NCI-H748 treated with DMSO at 0.1 percent for 48 hours (cell line): Measurements from ENCODE around the gene RC3H2.

Experiments
- DNase-seq: peaks from one replicate; lab custom pipeline; 2025; lab: John Stamatoyannopoulos, UW

RC3H2 gene, protein sequence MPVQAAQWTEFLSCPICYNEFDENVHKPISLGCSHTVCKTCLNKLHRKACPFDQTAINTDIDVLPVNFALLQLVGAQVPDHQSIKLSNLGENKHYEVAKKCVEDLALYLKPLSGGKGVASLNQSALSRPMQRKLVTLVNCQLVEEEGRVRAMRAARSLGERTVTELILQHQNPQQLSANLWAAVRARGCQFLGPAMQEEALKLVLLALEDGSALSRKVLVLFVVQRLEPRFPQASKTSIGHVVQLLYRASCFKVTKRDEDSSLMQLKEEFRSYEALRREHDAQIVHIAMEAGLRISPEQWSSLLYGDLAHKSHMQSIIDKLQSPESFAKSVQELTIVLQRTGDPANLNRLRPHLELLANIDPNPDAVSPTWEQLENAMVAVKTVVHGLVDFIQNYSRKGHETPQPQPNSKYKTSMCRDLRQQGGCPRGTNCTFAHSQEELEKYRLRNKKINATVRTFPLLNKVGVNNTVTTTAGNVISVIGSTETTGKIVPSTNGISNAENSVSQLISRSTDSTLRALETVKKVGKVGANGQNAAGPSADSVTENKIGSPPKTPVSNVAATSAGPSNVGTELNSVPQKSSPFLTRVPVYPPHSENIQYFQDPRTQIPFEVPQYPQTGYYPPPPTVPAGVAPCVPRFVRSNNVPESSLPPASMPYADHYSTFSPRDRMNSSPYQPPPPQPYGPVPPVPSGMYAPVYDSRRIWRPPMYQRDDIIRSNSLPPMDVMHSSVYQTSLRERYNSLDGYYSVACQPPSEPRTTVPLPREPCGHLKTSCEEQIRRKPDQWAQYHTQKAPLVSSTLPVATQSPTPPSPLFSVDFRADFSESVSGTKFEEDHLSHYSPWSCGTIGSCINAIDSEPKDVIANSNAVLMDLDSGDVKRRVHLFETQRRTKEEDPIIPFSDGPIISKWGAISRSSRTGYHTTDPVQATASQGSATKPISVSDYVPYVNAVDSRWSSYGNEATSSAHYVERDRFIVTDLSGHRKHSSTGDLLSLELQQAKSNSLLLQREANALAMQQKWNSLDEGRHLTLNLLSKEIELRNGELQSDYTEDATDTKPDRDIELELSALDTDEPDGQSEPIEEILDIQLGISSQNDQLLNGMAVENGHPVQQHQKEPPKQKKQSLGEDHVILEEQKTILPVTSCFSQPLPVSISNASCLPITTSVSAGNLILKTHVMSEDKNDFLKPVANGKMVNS

DNA sequence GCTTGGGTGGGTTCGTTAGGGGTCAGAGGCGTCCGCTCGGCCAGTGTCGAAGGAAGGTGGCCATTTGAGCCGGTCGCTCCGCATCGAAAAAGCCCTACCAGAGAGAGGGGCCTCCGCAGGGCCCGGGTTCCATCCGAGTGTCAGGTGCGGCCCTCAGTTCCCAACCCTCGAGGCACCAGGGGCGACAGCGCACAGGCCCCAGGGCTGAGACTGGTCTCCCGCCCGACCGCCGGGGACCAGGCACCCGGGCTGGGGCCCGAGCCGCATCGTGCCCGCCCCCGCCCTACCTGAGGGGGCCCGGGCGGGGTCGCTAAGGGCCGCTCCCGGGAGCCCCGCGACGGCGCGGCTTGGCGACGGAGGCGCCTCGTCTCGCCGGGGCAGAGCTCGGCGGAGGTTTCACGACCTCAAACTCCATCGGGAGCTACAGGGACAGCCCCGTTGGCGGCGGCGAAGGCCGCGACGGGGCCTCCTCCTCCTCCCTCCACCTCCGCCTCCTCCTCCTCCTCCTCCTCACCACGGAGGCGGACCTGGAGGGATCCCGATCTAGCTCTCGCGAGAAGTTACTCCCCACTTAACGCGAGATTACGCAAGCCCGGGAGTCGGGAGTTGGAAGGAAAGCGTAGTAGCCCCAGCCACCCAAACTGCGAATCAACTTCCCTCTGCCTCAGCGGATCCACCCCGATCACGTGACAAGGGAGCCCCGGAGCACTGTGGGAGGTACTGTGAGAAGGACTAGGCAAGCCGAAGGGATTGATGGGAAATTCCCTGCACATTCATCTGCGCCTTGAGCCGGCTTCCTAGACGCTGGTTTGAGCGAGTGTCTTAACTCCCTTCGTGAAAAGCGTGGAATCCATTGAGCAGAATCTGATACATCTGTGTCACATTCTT, at the start of gene RC3H2:
RC3H2 (minus strand) TSS at position 537 of the 888 bp plus-strand sequence. CDS start 7,850 bp downstream, outside the sequence.
- peak; percentile 98 for DNase-seq

DNA sequence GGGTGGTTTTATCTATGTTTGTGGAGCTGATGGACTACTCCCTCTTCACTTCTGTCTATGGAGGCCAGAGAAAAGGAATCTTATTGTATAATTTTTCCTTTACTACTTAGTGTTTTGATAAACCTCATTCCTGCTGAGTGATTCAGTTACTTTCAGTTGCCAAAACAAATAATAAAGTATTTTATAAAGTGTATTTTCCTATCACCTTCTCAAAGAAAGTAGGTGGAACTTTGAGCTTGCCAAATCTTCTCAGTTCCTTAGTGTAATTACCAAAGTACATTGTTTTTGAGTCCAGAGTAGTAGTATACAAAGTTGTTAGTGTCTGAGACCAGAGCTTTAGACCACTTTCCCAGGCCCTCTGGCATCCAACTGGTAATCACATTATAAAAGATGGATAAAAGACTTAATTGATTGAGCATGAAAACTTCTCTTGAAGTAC, 49.1 kb upstream of the RC3H2 start:
- DNase-seq = no peak

DNA sequence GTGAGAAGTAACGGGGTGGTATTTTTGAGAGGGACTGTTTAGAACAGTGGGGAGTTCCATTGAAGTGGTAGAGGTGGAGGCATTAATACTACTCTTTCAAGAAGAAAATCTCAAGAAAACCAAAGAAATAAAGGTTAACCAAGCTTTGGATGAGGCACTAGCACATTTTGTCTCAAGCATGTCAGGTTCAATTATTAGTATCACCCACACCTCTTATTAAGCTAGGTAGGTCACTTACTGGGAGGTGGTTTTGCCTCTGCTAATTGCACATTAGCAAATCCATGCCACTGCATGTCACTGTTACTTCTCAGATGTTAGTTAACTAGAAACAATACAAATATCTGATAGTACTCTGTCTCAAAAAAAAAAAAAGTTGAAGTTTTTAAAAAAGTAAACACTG, 45.9 kb upstream of the RC3H2 start:
- DNase-seq = no peak

DNA sequence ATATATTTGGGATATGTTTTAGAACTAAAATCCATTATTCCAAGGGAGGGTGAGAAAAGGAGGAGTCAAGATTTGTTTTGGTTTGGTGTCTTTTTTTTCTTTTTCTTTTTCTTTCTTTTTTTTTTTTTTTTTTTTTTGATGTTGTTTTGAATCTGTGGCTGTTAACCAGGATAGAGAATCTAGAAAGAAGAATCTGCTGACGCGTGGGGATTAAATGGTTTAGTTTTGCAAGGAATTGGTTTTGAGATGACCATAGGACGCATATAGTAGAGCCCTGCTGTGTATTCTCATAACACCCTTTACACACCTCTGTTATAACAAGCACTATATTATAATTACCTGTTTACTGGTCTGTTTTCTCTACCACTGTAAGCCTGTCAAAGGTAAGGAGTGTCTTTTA, 45.1 kb upstream of the RC3H2 start:
- DNase-seq = no peak

DNA sequence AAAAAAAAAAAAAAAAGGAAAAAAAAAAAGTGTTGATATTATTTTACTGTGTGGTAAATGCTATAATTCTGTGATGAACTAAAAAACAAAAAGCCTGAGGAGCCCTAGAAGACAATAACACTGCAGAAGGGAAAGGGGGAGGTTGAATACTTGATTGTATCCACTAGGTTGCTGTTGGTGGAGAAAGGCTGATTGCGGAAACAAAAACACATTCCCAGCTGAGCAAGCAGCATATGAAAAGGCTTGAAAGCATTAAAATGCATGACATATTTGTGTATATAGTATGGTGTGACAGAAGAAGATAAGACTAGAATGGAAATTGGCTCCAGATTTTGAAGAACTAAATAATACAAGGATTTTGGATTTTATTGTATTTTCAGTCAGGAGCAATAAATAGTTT, 44.5 kb upstream of the RC3H2 start:
- no peak for DNase-seq

DNA sequence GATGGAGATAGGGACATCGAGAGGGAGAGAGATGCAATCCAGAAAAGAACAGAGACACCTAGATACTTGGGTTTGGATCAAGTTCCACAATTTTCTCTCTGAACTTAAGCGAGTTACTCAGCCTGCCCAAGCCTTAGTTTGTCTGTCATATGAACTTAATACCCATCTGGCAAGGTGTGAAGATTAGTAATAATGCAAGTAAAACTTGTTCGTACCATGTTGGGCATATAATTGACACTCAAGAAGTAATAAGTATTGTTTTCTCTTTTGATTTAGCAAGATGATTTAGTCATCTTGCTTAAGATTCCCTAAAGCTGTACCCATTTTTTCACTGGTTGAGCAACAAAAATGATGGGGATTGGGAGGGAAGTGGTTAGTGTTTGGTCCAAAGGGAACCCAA, 43.2 kb upstream of the RC3H2 start:
- DNase-seq = no peak

DNA sequence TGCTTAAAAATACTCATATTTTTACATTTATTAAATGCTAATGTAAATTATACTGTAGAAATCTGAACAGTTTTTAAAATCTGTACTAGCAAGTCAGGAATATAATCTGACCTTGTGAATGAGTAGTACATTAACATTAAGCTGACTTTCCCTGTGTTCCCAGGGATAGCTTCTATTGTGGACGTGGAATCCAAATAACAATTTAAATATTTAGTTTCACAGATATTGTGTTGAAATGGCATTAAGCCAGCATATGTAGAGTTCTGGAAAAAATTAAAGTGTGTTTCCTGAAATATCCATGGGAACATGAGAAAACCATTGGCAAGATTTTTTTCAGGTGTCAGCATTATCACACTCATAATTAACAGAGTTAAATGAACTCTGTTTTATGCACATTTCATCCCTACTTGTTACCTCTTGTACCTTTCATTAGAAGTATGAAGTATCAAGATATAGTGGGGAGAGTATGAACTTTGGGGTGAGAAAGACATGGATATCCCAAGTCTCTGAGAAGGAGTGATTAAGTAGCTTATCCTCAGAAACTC, 41.4 kb upstream of the RC3H2 start:
- no peak for DNase-seq

DNA sequence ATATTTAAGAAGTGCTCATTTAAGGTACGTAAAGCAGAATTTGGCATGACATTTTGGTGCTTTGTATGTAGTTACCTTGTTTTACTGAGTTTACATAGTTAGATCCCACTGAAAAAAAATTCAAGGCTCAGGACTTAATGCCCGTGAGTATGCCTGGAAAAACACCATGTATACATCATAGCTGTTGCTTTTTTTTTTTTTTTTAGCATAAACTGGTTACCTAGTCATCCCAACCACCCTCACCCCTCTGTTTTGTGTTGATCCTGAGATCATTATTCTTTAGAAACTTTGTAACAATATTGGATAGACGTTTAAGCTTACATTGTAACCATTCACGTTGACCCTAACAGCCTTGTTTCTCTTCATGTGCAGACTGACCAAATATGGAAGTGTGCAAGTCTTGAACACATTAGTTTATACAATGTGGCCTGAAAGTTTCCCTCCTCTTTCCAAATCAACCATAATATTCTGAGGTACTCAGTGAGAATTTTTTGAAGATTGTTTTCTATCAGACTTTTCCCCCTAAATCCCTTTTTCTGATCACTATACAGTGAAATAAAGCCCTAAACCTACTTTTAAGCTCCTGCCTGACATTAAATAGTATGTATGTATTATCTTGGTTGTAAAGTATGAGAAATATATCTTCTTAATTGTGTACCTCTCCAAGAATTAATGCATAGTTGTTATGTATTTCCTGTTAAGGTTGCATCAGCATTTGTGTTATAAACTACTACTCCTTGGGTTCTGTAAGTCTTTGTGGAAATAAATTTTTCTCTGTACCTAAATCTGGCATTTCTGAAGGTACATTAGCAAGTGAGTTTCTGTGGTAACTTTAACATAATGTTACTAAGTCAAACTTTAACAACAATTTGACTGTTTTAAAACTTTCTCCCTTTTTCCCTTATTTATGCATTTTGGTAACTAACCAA, 40.1 kb upstream of the RC3H2 start:
- no peak for DNase-seq

DNA sequence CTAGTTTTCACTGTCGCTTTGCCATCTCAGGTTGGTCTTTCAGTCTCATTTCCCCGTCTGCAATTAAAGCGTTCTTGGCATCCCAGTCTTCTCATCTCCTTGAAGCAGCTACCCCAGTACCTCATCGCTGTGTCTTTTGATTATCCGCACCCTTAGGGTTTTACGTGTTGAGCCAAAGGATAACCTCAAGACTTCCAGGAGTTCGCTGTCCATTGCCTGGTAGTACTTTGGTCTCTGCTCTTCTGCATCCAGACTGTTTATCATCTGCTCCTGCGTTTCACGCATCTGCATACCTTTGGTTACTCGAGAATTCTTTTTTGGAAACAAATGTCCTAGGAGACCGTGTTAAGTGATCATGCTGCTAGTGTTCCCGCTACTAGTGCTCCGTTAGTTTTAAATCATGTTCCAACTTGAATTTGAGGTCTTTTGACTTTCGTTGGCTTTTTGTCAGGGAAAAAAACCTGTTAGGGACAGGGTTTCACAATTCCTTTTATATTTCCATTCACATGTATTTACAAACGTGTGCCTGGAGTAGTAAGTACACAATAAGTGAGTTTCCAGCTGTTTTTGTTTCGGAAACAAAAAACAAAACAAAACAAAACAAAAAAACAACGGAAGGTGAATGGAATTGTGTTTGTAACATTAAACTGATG, 36.5 kb upstream of the RC3H2 start:
- DNase-seq = no peak

DNA sequence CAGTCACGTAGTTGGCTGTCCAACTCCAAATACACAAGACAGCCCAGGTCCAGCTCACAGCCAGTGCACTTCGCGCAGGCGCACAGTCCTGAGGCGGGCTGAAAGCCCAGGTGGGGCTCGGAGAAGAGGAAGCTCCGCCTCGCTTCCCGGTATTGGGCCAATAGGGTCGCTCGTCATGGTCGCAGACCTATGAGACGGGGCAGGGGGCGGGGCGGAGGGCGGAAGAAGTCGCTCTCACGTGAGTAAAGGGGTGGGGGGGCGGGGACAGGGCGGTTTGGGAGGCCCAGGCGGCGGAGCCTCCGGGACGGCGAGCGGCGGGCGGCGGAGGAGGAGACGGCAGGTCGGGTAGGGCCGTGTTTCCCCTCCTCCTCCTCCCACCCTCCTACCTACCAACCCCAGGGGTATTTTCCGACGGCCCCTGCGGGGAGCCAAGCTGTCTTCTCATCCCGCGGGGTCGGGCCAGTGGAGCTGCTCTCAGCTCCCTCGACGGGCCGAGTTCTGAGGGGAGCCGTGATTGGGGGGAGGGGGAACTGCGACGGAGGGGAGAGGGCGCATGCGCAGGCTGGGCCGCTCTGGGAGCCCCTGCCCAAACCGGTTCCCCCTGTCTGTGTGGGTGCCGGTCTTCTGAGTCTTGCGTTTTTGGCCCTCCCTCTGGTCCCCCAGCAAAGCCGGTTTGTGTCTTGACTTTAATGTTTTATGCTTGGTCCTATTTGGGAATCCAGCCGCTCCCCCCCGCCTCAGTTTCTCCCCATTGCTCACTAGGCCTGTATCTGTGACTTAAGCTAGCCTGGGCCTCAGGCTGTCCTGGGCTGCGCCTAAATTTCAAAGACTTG, 35.8 kb upstream of the RC3H2 start, which contains the start of gene RABGAP1:
RABGAP1 (plus strand) TSS at position 272 of the 833 bp plus-strand sequence. CDS start 16,040 bp downstream, outside the sequence.
- peak; percentile 91 for DNase-seq

DNA sequence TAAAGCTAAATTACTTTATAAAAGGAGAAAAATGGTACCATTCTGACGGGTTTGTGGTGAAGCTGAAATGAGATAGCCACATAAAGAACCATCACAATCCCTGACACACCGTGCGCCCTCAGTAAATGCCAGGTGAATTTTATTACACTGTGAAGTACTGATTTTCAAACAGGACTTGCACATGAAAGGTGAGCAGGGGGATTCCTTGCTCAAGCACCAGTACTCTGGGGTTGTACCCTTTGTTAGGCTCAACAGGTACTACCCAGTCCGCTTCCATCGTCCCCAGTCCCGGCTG, 35.2 kb upstream of the RC3H2 start:
- no peak for DNase-seq

DNA sequence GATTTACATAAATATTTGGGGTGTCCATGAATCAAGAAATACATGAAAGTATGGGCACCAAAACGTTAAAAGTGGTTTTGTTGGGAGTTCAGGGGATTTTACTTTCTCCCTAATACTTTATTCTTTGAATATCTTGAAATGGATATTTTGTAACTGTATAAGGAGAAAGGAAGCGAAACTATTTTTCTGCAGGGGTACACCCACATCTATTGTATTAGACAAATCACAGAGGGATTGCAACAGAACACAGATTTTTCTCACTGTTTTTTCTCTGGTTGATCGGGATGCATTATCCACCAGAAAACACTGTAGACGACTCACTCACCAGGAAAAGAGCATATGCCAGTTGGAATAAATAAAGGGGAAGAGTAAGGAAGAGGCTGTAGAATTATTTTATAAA, 34.4 kb upstream of the RC3H2 start:
- no peak for DNase-seq

DNA sequence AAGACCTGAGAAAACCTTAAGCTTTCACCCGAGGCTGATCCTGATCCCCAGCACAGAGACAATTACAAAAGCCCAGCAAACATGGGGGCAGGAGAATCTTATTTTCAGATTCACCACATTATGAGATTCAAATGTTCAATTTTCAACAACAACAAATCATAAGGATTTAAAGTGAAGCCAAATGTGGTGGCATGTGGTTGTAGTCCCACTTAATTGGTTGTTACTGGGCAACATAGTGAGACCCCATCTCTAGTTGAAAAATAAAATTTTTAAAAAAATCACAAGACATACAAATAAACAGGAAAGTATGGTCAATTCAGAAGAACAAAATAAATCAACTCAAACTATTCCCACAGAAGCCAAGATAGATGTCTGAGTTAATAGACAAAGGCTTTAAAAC, 31.7 kb upstream of the RC3H2 start:
- no peak for DNase-seq

DNA sequence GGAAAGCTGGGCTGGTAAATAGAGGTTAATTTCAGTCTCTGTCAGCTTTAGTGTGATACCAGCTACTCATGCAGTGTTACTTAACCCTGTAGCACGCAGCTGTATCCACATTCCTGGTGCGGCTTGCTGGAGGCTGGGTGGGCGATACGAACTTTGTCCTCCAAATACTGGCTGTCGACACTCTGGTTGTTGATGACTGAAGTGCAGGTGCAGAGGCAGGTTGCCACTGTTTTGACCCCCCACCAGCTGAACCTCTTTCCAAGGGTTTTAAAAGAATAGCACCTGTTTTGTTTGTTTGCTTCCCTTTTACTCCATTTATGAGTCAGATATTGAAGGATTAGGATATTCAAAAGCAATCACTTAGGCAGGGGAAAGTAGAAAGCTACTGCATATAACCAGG, 31.3 kb upstream of the RC3H2 start:
- no peak for DNase-seq

DNA sequence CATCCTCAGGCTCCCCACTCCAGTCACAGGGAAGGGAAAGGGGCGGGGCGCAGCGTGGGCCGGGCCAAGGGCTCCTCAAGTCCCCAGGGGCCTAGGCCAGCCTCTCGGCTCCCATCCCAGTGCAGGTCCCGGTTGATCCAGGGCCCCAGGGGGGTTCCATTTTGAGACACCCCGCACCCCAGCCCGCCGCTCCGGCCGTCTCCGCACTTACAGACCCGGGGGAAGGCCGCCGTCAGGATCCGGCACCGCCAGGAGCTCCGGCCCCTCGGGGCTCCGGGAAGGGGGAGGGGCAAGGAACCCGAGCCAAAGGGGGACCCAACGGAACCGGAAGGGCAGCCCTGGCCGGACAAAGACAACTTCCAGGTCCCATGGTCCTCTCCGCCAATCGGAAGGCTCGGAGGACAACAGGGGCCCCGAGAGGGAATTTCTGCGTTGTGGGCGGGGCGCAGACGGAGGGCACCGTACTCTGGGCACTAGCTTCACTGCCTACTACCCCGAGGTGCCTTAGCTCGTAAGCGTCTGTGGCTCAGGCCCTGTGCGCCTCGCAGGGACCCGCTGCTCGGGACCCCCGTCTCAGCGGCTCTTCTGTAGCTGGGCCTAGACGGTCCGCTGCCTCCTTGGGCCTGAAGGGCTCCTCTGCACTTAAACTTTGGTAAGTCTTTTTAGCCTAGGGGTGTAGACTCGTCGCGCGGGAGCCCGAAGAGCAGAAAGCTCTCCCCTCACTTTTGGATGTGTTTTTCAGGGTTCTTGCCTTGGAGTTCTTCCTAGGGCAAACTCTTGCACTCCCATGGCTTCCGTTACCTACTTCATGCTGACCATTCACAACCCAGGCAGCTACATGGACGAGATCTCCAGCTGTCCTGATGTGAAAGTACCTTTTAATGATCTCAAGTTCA, 26.3 kb upstream of the RC3H2 start, which contains the start of gene ZBTB26:
ZBTB26 (minus strand) TSS at position 287 of the 896 bp plus-strand sequence. CDS start 11,578 bp downstream, outside the sequence.
- peak; percentile 83 for DNase-seq

DNA sequence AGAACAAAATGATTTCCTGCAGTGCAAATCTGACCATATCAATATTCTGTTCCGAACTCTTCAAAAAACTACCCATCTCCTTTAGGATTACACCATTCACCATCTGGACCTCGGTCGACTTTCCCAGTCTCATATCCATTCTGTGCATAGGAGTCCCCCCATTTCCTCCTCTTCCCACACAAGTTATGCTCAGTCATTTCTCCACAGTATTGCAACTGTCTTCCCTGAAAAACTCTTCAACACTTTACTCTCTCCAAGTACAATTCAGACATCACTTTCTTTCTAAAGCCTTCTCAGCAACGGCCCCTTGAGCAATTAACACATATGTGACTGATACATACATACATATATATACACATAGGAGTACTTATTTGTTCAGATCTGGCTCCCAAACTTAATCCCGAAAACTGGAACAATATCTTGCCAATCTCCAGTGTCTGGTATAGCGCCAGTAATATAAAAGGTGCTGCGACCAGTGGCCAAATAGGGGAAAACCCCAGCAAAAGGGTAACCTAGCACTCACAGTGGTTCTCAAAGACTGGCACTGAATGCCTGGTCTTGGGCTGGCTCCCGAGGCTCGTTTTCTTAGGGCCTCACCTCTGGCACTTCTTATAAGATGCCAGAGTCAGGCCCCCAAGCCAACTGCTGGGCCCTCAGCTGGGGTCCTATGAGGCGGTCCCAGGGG, 25.5 kb upstream of the RC3H2 start:
- no peak for DNase-seq
